ENCODE results near the gene LDHAL6A. TPM values are rescaled to one million over a fixed set of nuclear protein-coding genes. Genes with fewer than 3 reads are reported as not detected.

Gene LDHAL6A
- total and polyA plus RNA-seq, 7 donors = 0.04 TPM; not detected in 6

DNA sequence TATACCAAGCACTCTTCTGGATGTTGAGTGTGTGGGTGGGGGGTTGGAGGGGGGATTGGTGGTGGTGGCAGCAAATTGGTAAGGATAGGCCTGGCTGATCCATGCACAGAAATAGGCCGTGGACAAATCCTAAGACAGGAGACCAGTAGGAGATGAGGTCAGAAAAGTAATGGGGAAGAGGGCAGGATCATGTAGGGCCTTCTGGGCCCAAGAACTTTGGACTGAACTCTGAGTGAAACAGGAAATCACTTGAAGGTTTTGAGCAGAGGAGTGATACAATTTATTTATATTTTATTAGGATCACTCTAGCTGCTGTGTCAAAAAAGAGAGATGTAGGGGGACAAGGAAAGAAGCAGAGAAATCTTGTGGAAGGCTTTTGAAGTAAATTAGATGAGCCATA is 42.4 kb downstream of the LDHAL6A start:
- H3K4me1 ChIP-seq = no peaks in the 10 kb centered on the region
- TF ChIP-seq POLR2AphosphoS5 (IDR thresholded peaks at IDR 0.05) (no peak), EP300 (IDR thresholded peaks at IDR 0.05) (no peak), POLR2A (IDR thresholded peaks at IDR 0.05) (no peak), CTCF (IDR thresholded peaks at IDR 0.05) (no peak)
- peaks cover 13 to 85% (median 26%) of the 10 kb centered on the region in 4 donors for H3K36me3 ChIP-seq
- 97 to 99% methylated on average over 1 of the region's 1 CpG for WGBS, 2 donors
- H3K9me3 ChIP-seq = no peaks in the 10 kb centered on the region
- intact Hi-C loops (cut with DNase I) = no loop called here
- H3K4me3 ChIP-seq = no peak overlapping the region
- no peak for DNase-seq
- H3K27me3 ChIP-seq = no peaks in the 10 kb centered on the region
- no peak overlapping the region for H3K27ac ChIP-seq

- DNase-seq = no peak
- Histone ChIP-seq H3K4me1 (no peaks in the 10 kb centered on the region), H3K36me3 (peaks cover 20 to 92% (median 33%) of the 10 kb centered on the region in 4 donors), H3K4me3 (no peak overlapping the region), H3K27me3 (no peaks in the 10 kb centered on the region), H3K27ac (no peak overlapping the region), H3K9me3 (no peaks in the 10 kb centered on the region)
- TF ChIP-seq CTCF (IDR thresholded peaks at IDR 0.05) (no peak), EP300 (IDR thresholded peaks at IDR 0.05) (no peak), POLR2A (IDR thresholded peaks at IDR 0.05) (no peak)
- intact Hi-C loops (cut with DNase I) = no loop called here
- WGBS, 2 donors = 96 to 98% methylated on average over 1 of the region's 1 CpG
These were observed 46.0 kb downstream of the LDHAL6A start for GRCh38 chr11:18501629-18502028.

DNA sequence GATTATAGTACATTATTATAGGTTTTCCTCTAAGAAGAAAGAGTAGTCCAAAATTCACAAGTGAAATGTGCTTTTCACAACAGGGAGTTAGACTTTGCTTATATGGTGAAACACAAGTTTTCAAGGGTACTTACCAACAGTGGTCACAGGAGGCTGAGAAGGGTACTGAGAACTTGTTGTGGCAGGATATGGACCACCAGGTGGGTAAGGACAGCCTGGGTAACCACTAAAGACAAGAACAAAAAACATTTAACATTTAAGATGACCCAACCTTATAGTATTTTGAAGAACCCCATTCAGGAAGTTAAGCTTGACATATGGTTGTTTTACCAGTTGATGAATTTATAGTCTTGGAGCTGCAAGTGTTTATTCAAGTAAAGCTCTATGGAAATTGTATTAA is 46.7 kb downstream of the LDHAL6A start:
- Histone ChIP-seq H3K36me3 (peaks cover 20 to 92% (median 33%) of the 10 kb centered on the region in 4 donors), H3K27me3 (no peaks in the 10 kb centered on the region), H3K27ac (no peak overlapping the region), H3K4me1 (no peaks in the 10 kb centered on the region), H3K9me3 (no peaks in the 10 kb centered on the region), H3K4me3 (no peak overlapping the region)
- intact Hi-C loops (cut with DNase I) = no loop called here
- DNase-seq = no peak
- TF ChIP-seq POLR2A (IDR thresholded peaks at IDR 0.05) = no peak
- no peak for TF ChIP-seq POLR2AphosphoS5 (IDR thresholded peaks at IDR 0.05)
- TF ChIP-seq EP300 (IDR thresholded peaks at IDR 0.05) = no peak
- no peak for TF ChIP-seq CTCF (IDR thresholded peaks at IDR 0.05)

- H3K9me3 ChIP-seq = no peaks in the 10 kb centered on the region
- H3K4me3 ChIP-seq = no peak overlapping the region
- H3K27me3 ChIP-seq = no peaks in the 10 kb centered on the region
- TF ChIP-seq POLR2A (IDR thresholded peaks at IDR 0.05) = no peak
- no peak for TF ChIP-seq POLR2AphosphoS5 (IDR thresholded peaks at IDR 0.05)
- no peak for TF ChIP-seq CTCF (IDR thresholded peaks at IDR 0.05)
- TF ChIP-seq EP300 (IDR thresholded peaks at IDR 0.05) = no peak
- H3K4me1 ChIP-seq = peaks cover 0 to 19% (median 13%) of the 10 kb centered on the region in 4 donors
- peaks cover 0 to 20% (median 2%) of the 10 kb centered on the region in 4 donors for H3K36me3 ChIP-seq
- 83 to 96% methylated on average over 3 of the region's 3 CpGs for WGBS, 2 donors
- no peak for DNase-seq
- intact Hi-C loops (cut with DNase I) = no loop called here
- H3K27ac ChIP-seq = no peak overlapping the region
These were observed 65.5 kb downstream of the LDHAL6A start for GRCh38 chr11:18521122-18521521.

GRCh38 chr11:18522388-18522787 is 66.7 kb downstream of the LDHAL6A start:
- WGBS, 2 donors = 48 to 81% methylated on average over 4 of the region's 4 CpGs
- Histone ChIP-seq H3K9me3 (no peaks in the 10 kb centered on the region), H3K27me3 (no peaks in the 10 kb centered on the region), H3K4me1 (peaks cover 0 to 21% (median 16%) of the 10 kb centered on the region in 4 donors), H3K4me3 (no peak overlapping the region), H3K27ac (no peak overlapping the region), H3K36me3 (peaks cover 0 to 14% (median 2%) of the 10 kb centered on the region in 4 donors)
- no peak for DNase-seq
- TF ChIP-seq CTCF (IDR thresholded peaks at IDR 0.05) (no peak), EP300 (IDR thresholded peaks at IDR 0.05) (no peak), POLR2AphosphoS5 (IDR thresholded peaks at IDR 0.05) (no peak), POLR2A (IDR thresholded peaks at IDR 0.05) (no peak)
- intact Hi-C loops (cut with DNase I) = no loop called here

All from sigmoid colon (tissue), 7 donors.